Neural progenitor cell (in vitro differentiated cells): Measurements from ENCODE around the gene BOC. TPM values are rescaled to one million over a fixed set of nuclear protein-coding genes. Genes with fewer than 3 reads are reported as not detected.
A peak's percentile ranks its signal among the peaks of the same experiment; 100 is the strongest.

Experiments
- DNase-seq: peaks from one replicate; pipeline ENCODE4 v3.0.0-alpha.2; 2016; ENCODE audit warnings: low spot score
- H2AFZ ChIP-seq: fragments of 200-600 bp; sonication (generic); replicated peaks from 2 replicates; pipeline ENCODE4 v1.6.1; 2016; ENCODE audit warnings: antibody characterized with exemption
- H3F3A ChIP-seq: fragments of 200-600 bp; sonication (generic); 2 replicates; pipeline ENCODE4 v1.6.1; 2016; ENCODE audit warnings: antibody characterized with exemption, low read depth
- H3K27ac ChIP-seq: fragments of 200-600 bp; sonication (generic); 2 replicates; pipeline ENCODE4 v1.5.1; 2016; ENCODE audit warnings: mild to moderate bottlenecking
- H3K27me3 ChIP-seq: fragments of 200-600 bp; sonication (generic); 2 replicates; pipeline ENCODE4 v1.6.1; 2016; ENCODE audit warnings: mild to moderate bottlenecking, moderate library complexity
- H3K36me3 ChIP-seq: fragments of 200-600 bp; sonication (generic); 2 replicates; pipeline ENCODE4 v1.5.1; 2016
- H3K4me1 ChIP-seq: fragments of 200-600 bp; sonication (generic); 2 replicates; pipeline ENCODE4 v1.6.1; 2016; ENCODE audit warnings: mixed run types
- H3K4me2 ChIP-seq: fragments of 200-600 bp; sonication (generic); 2 replicates; pipeline ENCODE4 v1.6.1; 2016
- H3K4me3 ChIP-seq: fragments of 200-600 bp; sonication (generic); 2 replicates; pipeline ENCODE4 v1.5.1; 2016
- H3K79me2 ChIP-seq: fragments of 200-600 bp; sonication (generic); 2 replicates; pipeline ENCODE4 v1.6.1; 2016; ENCODE audit warnings: low read depth
- H3K9ac ChIP-seq: fragments of 200-600 bp; sonication (generic); 2 replicates; pipeline ENCODE4 v1.6.1; 2016
- H3K9me3 ChIP-seq: fragments of 200-600 bp; sonication (generic); 2 replicates; pipeline ENCODE4 v1.5.1; 2016; ENCODE audit warnings: low read depth
- H4K20me1 ChIP-seq: fragments of 200-600 bp; sonication (generic); 2 replicates; pipeline ENCODE4 v1.6.1; 2016; ENCODE audit warnings: low read depth
- H3K27ac Mint-ChIP-seq: 3 replicates; pipeline ENCODE4 v1.8.0; 2021; ENCODE audit warnings: mixed read lengths
- H3K27me3 Mint-ChIP-seq: 2 replicates; pipeline ENCODE4 v1.8.0; 2022; ENCODE audit warnings: low read depth, mild to moderate bottlenecking, inconsistent platforms, moderate library complexity, mixed read lengths; ENCODE audit not compliant: insufficient read depth
- H3K36me3 Mint-ChIP-seq: 3 replicates; pipeline ENCODE4 v1.8.0; 2021; ENCODE audit warnings: mixed read lengths
- H3K4me1 Mint-ChIP-seq: 3 replicates; pipeline ENCODE4 v1.8.0; 2021; ENCODE audit warnings: mixed read lengths
- H3K4me3 Mint-ChIP-seq: 3 replicates; pipeline ENCODE4 v1.8.0; 2021; ENCODE audit warnings: mild to moderate bottlenecking, moderate library complexity, mixed read lengths
- H3K9me3 Mint-ChIP-seq: 3 replicates; pipeline ENCODE4 v1.8.0; 2020; ENCODE audit warnings: mixed read lengths
- EZH2 ChIP-seq: fragments of 200-600 bp; sonication (generic); IDR thresholded peaks from 2 replicates; pipeline ENCODE4 v1.6.1; 2017; ENCODE audit warnings: antibody characterized with exemption, mild to moderate bottlenecking, moderate library complexity
- EZH2phosphoT487 ChIP-seq: fragments of 200-600 bp; sonication (generic); IDR thresholded peaks from 2 replicates; pipeline ENCODE4 v1.6.1; 2017; ENCODE audit warnings: antibody characterized with exemption
- total RNA-seq: library from RNA; depleted of rRNA; stranded (reverse); fragments of >200 nt; gene quantifications from 2 replicates; pipeline ENCODE4 v1.2.3, GENCODE V29; 2015; ENCODE audit warnings: low replicate concordance
- TF ChIP-seq, protein P1 (sequence below): fragments of 200-600 bp; sonication (generic); IDR thresholded peaks from 2 replicates; pipeline ENCODE4 v1.5.1; 2017; ENCODE audit warnings: antibody characterized with exemption, mild to moderate bottlenecking

Gene BOC
- total RNA-seq, 1 donor from 2014 or later = 35.2 TPM

DNA sequence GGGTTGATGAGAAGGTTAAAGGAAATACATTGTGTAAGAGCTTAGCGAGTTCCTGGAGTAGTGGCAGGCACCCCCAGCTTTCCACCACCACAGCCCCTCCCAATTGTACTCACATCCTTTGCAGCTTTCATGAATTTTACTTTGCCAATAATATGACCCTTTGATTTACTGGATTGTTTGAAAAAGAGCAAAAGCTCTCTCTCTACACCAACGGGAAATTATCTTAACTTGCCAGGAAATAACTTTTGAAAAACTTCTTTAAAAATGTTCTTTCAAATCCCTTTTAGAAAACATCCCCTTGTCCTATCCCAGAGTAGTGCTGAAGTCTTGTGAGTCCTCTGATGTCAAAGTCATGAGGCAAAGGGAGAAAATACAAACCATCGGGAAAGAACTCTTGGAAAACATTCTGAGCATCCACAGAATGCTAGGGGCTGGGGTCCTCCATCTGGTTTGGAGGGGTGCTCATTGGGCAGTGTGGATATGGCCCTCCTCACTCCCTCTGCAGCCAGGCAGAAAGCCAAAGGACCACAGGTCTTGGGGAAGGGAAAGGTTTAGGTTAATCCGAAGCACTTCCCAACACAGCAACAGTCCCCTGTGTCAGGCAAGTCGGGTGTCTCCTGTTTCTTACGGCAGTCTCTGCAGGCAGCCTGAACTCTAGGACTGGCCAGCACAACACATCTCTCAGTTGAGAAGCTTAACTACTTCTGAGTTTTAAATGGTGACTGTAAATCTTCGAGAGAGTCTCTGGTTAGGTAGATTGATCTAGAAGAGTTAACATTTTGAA is 36.5 kb downstream of the BOC start:
- DNase-seq = no peak
- H3F3A ChIP-seq = peaks cover 54% of the 10 kb centered on the region
- peaks cover 74% of the 10 kb centered on the region for H4K20me1 ChIP-seq
- H3K4me1 Mint-ChIP-seq = peaks cover 70% of the 10 kb centered on the region
- H3K4me1 ChIP-seq = peaks cover 45% of the 10 kb centered on the region
- no peaks in the 10 kb centered on the region for H3K27me3 ChIP-seq
- H3K4me3 Mint-ChIP-seq = peak overlapping the region; percentile 34
- TF ChIP-seq EZH2 = no peak
- TF ChIP-seq, protein P1, sequence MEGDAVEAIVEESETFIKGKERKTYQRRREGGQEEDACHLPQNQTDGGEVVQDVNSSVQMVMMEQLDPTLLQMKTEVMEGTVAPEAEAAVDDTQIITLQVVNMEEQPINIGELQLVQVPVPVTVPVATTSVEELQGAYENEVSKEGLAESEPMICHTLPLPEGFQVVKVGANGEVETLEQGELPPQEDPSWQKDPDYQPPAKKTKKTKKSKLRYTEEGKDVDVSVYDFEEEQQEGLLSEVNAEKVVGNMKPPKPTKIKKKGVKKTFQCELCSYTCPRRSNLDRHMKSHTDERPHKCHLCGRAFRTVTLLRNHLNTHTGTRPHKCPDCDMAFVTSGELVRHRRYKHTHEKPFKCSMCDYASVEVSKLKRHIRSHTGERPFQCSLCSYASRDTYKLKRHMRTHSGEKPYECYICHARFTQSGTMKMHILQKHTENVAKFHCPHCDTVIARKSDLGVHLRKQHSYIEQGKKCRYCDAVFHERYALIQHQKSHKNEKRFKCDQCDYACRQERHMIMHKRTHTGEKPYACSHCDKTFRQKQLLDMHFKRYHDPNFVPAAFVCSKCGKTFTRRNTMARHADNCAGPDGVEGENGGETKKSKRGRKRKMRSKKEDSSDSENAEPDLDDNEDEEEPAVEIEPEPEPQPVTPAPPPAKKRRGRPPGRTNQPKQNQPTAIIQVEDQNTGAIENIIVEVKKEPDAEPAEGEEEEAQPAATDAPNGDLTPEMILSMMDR = no peak
- TF ChIP-seq EZH2phosphoT487 = no peak
- no peaks in the 10 kb centered on the region for H3K36me3 ChIP-seq
- peak overlapping the region; percentile 61 for H3K27ac Mint-ChIP-seq
- H3K36me3 Mint-ChIP-seq = peaks cover 63% of the 10 kb centered on the region
- no peak overlapping the region for H3K4me3 ChIP-seq
- H2AFZ ChIP-seq = no peak overlapping the region
- H3K4me2 ChIP-seq = peak overlapping the region; percentile 46
- H3K79me2 ChIP-seq = peaks cover 53% of the 10 kb centered on the region
- H3K9me3 ChIP-seq = no peaks in the 10 kb centered on the region
- H3K9ac ChIP-seq = no peak overlapping the region
- peaks cover 2% of the 10 kb centered on the region for H3K27me3 Mint-ChIP-seq
- no peak overlapping the region for H3K27ac ChIP-seq
- no peaks in the 10 kb centered on the region for H3K9me3 Mint-ChIP-seq

DNA sequence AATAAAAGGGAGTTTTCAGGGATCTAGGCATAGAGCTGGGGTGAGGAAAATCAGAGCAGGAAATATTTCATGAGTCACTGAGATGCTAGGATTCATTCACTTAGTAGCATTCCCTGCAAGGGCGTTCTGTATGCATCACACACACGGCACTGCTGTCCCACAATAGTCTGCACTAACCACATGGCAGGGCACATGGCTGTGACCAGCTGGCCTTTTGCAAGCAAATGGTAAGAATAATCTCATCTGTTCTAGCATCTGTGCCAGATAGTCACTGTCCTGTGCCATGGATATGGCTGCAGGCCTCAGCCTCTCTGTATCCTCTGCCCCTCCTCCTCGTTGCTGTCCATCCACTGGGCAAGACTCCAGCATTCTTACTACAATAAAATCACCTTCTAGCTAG is 37.8 kb downstream of the BOC start:
- peaks cover 73% of the 10 kb centered on the region for H4K20me1 ChIP-seq
- Mint-ChIP-seq H3K4me1 (peaks cover 70% of the 10 kb centered on the region), H3K27ac (peak overlapping the region; percentile 70), H3K27me3 (peaks cover 2% of the 10 kb centered on the region), H3K4me3 (no peak overlapping the region), H3K36me3 (peaks cover 68% of the 10 kb centered on the region), H3K9me3 (no peaks in the 10 kb centered on the region)
- H3K4me3 ChIP-seq = no peak overlapping the region
- no peak overlapping the region for H3K9ac ChIP-seq
- no peaks in the 10 kb centered on the region for H3K9me3 ChIP-seq
- H3K4me1 ChIP-seq = peaks cover 48% of the 10 kb centered on the region
- peaks cover 47% of the 10 kb centered on the region for H3K79me2 ChIP-seq
- peaks cover 51% of the 10 kb centered on the region for H3F3A ChIP-seq
- no peaks in the 10 kb centered on the region for H3K27me3 ChIP-seq
- H2AFZ ChIP-seq = no peak overlapping the region
- H3K27ac ChIP-seq = no peak overlapping the region
- H3K36me3 ChIP-seq = peaks cover 4% of the 10 kb centered on the region
- no peak for DNase-seq
- TF ChIP-seq, protein P1 = no peak
- TF ChIP-seq EZH2 (no peak), EZH2phosphoT487 (no peak)
- no peak overlapping the region for H3K4me2 ChIP-seq

DNA sequence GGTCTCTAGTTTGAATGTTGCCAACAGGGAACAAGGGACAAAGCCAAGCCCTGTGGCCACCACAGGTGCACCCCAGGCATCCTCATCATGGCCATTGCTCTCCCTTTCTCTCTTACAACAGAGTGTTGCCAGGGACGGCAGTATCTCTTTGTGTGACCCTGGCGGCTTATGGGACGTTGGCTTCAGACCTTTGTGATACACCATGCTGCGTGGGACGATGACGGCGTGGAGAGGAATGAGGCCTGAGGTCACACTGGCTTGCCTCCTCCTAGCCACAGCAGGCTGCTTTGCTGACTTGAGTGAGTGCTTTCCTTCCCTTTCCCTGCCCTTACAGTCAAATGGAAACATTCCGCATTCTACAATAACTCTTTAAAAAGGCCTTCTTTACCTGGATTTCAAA is 38.2 kb downstream of the BOC start:
- Mint-ChIP-seq H3K4me1 (peaks cover 71% of the 10 kb centered on the region), H3K9me3 (no peaks in the 10 kb centered on the region), H3K27me3 (peaks cover 2% of the 10 kb centered on the region), H3K27ac (no peak overlapping the region), H3K4me3 (no peak overlapping the region), H3K36me3 (peaks cover 71% of the 10 kb centered on the region)
- Histone ChIP-seq H3K4me2 (no peak overlapping the region), H4K20me1 (peaks cover 73% of the 10 kb centered on the region), H3K79me2 (peaks cover 45% of the 10 kb centered on the region), H3K9ac (no peak overlapping the region), H3K27ac (no peak overlapping the region), H2AFZ (no peak overlapping the region), H3K27me3 (no peaks in the 10 kb centered on the region), H3K9me3 (no peaks in the 10 kb centered on the region), H3K4me3 (no peak overlapping the region), H3K4me1 (peaks cover 53% of the 10 kb centered on the region), H3K36me3 (peaks cover 4% of the 10 kb centered on the region), H3F3A (peaks cover 47% of the 10 kb centered on the region)
- no peak for DNase-seq
- TF ChIP-seq, protein P1 = no peak
- no peak for TF ChIP-seq EZH2phosphoT487
- no peak for TF ChIP-seq EZH2
